Ishikawa (cell line): ENCODE measurements around the gene WWTR1.

Experiments used
- CEBPB ChIP-seq: IDR thresholded peaks from 2 replicates; pipeline ENCODE4 v1.6.1; 2012
- CREB1 ChIP-seq: IDR thresholded peaks from 2 replicates; pipeline ENCODE4 v1.6.1; 2012; ENCODE audit warnings: low read depth
- EGR1 ChIP-seq: IDR thresholded peaks from 2 replicates; pipeline ENCODE4 v1.6.1; 2012
- EP300 ChIP-seq: IDR thresholded peaks from 2 replicates; pipeline ENCODE4 v1.6.1; 2012; ENCODE audit warnings: borderline replicate concordance
- FOXM1 ChIP-seq: IDR thresholded peaks from 2 replicates; pipeline ENCODE4 v1.6.1; 2012; ENCODE audit warnings: low read depth, borderline replicate concordance
- NFIC ChIP-seq: IDR thresholded peaks from 2 replicates; pipeline ENCODE4 v1.6.1; 2012
- RAD21 ChIP-seq: IDR thresholded peaks from 2 replicates; pipeline ENCODE4 v1.6.1; 2012; ENCODE audit warnings: low read depth
- TAF1 ChIP-seq: IDR thresholded peaks from 2 replicates; pipeline ENCODE4 v1.6.1; 2012; ENCODE audit warnings: low read depth, mild to moderate bottlenecking
- TCF12 ChIP-seq: IDR thresholded peaks from 2 replicates; pipeline ENCODE4 v1.6.1; 2012; ENCODE audit warnings: low read depth
- TEAD4 ChIP-seq: IDR thresholded peaks from 2 replicates; pipeline ENCODE4 v1.6.1; 2012
- YY1 ChIP-seq: IDR thresholded peaks from 2 replicates; pipeline ENCODE4 v1.6.1; 2012; ENCODE audit warnings: low read depth
- ZBTB7A ChIP-seq: IDR thresholded peaks from 2 replicates; pipeline ENCODE4 v1.6.1; 2012; ENCODE audit warnings: low read depth
- TF ChIP-seq, protein P1 (sequence below): IDR thresholded peaks from 2 replicates; pipeline ENCODE4 v1.6.1; 2012
- TF ChIP-seq, protein P2 (sequence below): IDR thresholded peaks from 2 replicates; pipeline ENCODE4 v1.6.1; 2012
- TF ChIP-seq, protein P3 (sequence below): IDR thresholded peaks from 2 replicates; pipeline ENCODE4 v1.6.1; 2012; ENCODE audit warnings: low read depth, mild to moderate bottlenecking

Gene WWTR1

DNA sequence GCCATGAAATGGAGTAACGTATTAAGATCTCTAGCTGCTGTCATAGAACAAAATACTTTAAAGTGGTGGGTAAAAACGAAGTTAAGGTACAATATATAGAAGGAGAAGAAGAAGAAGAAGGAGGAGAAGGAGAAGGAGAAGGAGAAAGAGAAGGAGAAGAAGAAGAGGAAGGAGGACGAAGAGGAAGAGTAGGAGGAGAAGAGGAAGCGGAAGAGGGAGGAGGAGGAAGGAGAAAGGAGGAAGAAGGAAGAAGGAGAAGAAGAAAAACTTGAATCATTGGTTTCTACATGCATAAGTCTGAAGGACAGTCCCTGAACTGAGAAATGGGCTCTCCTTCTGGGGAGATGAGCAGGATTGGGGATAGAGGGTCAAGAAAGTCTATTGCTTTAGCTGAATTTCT is 22.4 kb downstream of the WWTR1 start:
- TF ChIP-seq TAF1 (no peak), TCF12 (no peak), TEAD4 (no peak), NFIC (no peak), FOXM1 (no peak), ZBTB7A (no peak), RAD21 (no peak), CREB1 (no peak), CEBPB (no peak), YY1 (no peak), EGR1 (no peak), EP300 (no peak)
- TF ChIP-seq, protein P1, sequence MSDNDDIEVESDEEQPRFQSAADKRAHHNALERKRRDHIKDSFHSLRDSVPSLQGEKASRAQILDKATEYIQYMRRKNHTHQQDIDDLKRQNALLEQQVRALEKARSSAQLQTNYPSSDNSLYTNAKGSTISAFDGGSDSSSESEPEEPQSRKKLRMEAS, result no peak
- TF ChIP-seq, protein P2, sequence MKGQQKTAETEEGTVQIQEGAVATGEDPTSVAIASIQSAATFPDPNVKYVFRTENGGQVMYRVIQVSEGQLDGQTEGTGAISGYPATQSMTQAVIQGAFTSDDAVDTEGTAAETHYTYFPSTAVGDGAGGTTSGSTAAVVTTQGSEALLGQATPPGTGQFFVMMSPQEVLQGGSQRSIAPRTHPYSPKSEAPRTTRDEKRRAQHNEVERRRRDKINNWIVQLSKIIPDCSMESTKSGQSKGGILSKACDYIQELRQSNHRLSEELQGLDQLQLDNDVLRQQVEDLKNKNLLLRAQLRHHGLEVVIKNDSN, result no peak
- TF ChIP-seq, protein P3, sequence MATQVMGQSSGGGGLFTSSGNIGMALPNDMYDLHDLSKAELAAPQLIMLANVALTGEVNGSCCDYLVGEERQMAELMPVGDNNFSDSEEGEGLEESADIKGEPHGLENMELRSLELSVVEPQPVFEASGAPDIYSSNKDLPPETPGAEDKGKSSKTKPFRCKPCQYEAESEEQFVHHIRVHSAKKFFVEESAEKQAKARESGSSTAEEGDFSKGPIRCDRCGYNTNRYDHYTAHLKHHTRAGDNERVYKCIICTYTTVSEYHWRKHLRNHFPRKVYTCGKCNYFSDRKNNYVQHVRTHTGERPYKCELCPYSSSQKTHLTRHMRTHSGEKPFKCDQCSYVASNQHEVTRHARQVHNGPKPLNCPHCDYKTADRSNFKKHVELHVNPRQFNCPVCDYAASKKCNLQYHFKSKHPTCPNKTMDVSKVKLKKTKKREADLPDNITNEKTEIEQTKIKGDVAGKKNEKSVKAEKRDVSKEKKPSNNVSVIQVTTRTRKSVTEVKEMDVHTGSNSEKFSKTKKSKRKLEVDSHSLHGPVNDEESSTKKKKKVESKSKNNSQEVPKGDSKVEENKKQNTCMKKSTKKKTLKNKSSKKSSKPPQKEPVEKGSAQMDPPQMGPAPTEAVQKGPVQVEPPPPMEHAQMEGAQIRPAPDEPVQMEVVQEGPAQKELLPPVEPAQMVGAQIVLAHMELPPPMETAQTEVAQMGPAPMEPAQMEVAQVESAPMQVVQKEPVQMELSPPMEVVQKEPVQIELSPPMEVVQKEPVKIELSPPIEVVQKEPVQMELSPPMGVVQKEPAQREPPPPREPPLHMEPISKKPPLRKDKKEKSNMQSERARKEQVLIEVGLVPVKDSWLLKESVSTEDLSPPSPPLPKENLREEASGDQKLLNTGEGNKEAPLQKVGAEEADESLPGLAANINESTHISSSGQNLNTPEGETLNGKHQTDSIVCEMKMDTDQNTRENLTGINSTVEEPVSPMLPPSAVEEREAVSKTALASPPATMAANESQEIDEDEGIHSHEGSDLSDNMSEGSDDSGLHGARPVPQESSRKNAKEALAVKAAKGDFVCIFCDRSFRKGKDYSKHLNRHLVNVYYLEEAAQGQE, result no peak

DNA sequence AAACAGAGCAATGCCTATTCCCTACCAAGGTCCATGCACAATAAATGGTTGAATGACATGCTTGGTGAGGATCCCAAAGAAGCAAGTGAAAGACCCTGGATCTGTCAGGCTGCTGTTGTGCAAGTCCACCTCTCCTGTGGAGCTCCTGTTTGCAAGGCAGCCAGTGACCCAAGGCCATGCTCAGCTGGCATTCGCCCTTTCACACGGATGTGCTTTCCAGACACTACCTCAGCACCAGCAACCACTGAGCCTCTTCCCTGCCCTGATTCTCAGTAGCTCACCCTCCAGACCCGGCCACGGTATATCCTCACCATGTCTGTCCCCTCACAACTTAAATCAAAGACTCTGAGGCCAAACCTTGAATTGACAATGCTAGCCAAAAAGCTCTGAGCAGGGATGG is 23.3 kb downstream of the WWTR1 start:
- TF ChIP-seq TAF1 (no peak), NFIC (no peak), FOXM1 (no peak), RAD21 (no peak), CREB1 (no peak), YY1 (no peak), TEAD4 (no peak), CEBPB (no peak)
- TF ChIP-seq, protein P1, result no peak

DNA sequence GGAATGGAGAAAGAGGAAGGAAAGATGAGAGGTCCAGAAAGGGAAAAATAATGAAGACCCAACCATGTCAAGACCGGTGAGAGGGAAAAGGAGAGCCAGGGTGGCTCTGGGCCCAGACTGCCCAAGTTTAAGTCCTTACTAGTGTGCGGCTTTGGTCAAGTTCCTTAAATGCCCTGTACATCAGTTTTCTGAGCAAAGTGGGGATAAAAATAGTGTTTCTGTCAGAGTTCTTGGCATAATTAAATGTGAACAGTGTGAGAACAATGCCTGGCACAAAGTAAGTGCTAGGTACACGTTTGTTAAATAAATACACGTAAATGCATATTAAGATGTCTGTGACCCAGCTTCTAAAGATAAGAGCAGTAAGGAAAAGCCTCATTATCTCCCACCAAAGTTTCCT is 23.8 kb downstream of the WWTR1 start:
- TF ChIP-seq ZBTB7A (no peak), EGR1 (no peak), CEBPB (no peak), YY1 (no peak), TCF12 (no peak), EP300 (no peak), NFIC (no peak)

DNA sequence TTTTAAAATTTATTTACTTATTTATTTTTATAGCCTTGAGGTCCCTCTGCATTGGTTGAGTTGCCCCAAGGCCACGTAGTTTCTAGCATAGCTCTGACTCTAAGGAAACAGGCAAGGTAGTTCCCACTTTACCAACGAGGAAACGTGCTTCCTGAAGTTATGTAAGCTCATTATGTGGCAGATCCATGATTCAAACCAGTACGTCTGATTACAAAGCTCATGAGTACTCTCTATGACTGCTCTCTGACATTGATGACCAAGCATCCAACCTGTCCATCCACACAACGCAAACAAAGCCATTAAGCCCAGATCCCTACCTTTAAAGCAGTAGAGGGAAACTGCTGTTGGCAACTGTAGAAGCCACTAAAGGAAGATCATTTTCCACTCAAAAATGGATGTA is 25.6 kb downstream of the WWTR1 start:
- TF ChIP-seq, protein P3, result no peak
- TF ChIP-seq EGR1 (no peak), CREB1 (no peak), RAD21 (no peak), TAF1 (no peak), CEBPB (no peak), NFIC (no peak), TEAD4 (no peak), EP300 (no peak), ZBTB7A (no peak), YY1 (no peak), TCF12 (no peak)
- TF ChIP-seq, protein P2, result no peak
- TF ChIP-seq, protein P1, result no peak

DNA sequence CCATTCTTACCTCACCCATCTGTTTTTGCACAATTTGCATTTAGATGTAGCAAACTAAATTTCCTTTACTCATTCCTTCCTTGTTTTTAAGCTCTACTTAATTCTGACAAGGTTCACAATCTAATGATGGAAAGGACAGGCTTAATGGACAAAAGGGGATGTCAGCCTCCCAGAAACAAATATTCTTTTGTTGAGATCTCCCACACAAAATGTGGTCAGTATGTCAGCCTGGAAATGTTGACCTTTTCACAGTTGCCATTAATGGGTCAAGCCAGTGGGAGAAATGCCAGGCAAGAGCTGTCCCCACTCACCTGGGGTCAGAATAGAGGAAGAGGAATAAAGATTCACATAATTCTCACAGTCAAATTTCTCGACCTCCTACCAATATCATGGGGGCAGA is 27.0 kb downstream of the WWTR1 start:
- TF ChIP-seq, protein P1, result no peak
- no peak for TF ChIP-seq YY1
- TF ChIP-seq FOXM1, result no peak
- TF ChIP-seq, protein P2, result no peak
- no peak for TF ChIP-seq TCF12
- no peak for TF ChIP-seq ZBTB7A
- TF ChIP-seq CEBPB, result no peak
- TF ChIP-seq, protein P3, result no peak
- TF ChIP-seq TEAD4, result no peak
